ENCODE results near the gene CA5B.
"Not testable (repeated sequence)": the region's sequence is repeated elsewhere in the genome, so short reads cannot be mapped to it uniquely, and the experiment has no call there.

CA5B gene

GRCh38 chrX:15718283-15718970 lies 19.6 kb upstream of the CA5B start:
- DNase-seq (ENCODE audit: low read depth in 2 of 2): no peak
- TF ChIP-seq, protein P1, sequence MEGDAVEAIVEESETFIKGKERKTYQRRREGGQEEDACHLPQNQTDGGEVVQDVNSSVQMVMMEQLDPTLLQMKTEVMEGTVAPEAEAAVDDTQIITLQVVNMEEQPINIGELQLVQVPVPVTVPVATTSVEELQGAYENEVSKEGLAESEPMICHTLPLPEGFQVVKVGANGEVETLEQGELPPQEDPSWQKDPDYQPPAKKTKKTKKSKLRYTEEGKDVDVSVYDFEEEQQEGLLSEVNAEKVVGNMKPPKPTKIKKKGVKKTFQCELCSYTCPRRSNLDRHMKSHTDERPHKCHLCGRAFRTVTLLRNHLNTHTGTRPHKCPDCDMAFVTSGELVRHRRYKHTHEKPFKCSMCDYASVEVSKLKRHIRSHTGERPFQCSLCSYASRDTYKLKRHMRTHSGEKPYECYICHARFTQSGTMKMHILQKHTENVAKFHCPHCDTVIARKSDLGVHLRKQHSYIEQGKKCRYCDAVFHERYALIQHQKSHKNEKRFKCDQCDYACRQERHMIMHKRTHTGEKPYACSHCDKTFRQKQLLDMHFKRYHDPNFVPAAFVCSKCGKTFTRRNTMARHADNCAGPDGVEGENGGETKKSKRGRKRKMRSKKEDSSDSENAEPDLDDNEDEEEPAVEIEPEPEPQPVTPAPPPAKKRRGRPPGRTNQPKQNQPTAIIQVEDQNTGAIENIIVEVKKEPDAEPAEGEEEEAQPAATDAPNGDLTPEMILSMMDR (IDR thresholded peaks at IDR 0.05; ENCODE audit: low read depth, low read length): no peak
- no peak overlapping the region for H3K4me3 ChIP-seq (replicated peaks in 1 of 2; ENCODE audit: low read depth in 2 of 2, low read length in 2 of 2)

GRCh38 chrX:15719324-15719968 lies 18.6 kb upstream of the CA5B start:
- H3K4me3 ChIP-seq (replicated peaks in 1 of 2; ENCODE audit: low read depth in 2 of 2, low read length in 2 of 2): no peak overlapping the region
- TF ChIP-seq, protein P1 (IDR thresholded peaks at IDR 0.05; ENCODE audit: low read depth, low read length): no peak
- no peak for DNase-seq (ENCODE audit: low read depth in 2 of 2)

DNA sequence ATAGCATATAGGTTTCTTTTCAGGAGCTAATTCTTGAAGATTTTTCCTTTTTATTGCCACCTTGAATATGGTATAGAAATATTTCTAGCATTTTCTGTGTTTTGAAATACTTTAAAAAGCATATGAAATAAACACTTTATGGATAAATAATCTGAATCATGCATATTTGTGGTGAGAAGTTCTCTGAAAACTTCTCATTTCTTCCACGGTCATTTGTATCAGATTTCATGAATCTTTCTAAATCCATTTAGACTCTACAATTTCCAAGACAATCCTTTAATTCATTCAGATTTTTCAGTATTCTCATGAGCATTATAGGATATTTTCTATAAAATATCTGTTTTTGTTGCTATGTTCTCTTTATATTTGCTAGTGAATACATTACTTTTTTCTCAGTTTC lies 16.2 kb upstream of the CA5B start:
- DNase-seq (ENCODE audit: low read depth in 2 of 2): peak in 1 of 2 donors; percentile 28
- H3K4me3 ChIP-seq (replicated peaks in 1 of 2; ENCODE audit: low read depth in 2 of 2, low read length in 2 of 2): no peak overlapping the region

DNA sequence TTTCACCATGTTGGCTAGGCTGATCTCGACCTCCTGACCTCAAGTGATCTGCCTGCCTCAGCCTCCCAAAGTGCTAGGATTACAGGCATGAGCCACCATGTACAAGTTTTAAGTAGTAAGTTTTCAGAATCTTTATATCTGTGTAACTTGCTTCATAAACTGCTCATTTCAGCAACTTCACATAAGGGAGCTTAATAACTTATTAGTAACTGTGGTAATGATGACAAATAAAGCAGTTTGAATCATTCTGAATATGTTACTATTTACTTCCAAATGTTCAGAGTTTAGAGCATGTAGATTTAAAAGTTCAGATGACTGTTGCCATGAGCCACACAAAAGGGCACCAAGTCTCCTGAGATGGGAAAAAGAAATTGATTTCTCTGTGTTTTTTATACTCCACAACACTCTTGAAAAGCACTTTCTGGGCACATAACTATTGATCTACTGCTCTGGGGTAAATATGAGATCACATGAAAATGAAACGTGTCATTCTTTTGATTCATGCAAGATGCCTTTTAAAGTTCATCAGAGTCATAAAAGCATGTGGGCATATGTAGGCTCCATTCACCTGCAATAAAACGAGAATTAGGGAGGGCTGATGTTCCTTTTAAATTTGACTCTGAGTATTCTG lies 14.1 kb upstream of the CA5B start:
- no peak for DNase-seq (ENCODE audit: low read depth in 2 of 2)
- H3K4me3 ChIP-seq (replicated peaks in 1 of 2; ENCODE audit: low read depth in 2 of 2, low read length in 2 of 2): no peak overlapping the region
- TF ChIP-seq, protein P1 (IDR thresholded peaks at IDR 0.05; ENCODE audit: low read depth, low read length): no peak

More for the DNA sequence above, 16.2 kb upstream of the CA5B start:
- TF ChIP-seq, protein P1 (IDR thresholded peaks at IDR 0.05; ENCODE audit: low read depth, low read length): no peak

GRCh38 chrX:15724911-15725310 lies 13.2 kb upstream of the CA5B start:
- H3K4me3 ChIP-seq (replicated peaks in 1 of 2; ENCODE audit: low read depth in 2 of 2, low read length in 2 of 2): no peak overlapping the region
- TF ChIP-seq, protein P1 (IDR thresholded peaks at IDR 0.05; ENCODE audit: low read depth, low read length): no peak
- DNase-seq (ENCODE audit: low read depth in 2 of 2): no peak

DNA sequence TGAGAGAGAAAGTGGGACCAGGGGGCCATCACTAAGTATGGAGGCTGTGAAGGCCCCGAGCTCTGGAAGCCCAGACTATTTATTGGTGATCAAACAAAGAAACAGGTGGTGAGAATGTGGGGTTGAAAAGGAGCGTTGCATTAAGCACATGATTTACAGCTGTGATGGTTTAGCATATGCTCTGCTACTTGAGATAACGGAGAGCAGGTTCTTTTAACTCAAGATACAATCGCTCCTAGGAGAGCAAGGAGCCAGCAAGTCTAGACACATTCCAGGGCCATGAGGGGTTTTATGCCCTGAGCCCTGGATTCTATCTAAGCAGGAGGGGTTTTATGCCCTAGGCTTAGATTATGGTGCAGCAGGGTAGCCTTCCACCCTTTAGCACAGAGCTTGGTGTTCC lies 6.7 kb upstream of the CA5B start:
- DNase-seq (ENCODE audit: low read depth in 2 of 2); H3K4me3 ChIP-seq (replicated peaks in 1 of 2; ENCODE audit: low read depth in 2 of 2, low read length in 2 of 2): not testable (repeated sequence)
